Liver (tissue), 3 donors: ENCODE data around the gene PIP.
"Not testable (repeated sequence)": the region's sequence is repeated elsewhere in the genome, so short reads cannot be mapped to it uniquely, and the experiment has no call there.

Experiments
- GABPA ChIP-seq, 2 donors: IDR thresholded peaks in 1 of 2; conservative IDR thresholded peaks in 1 of 2; 2 replicates each; pipeline ENCODE4 v1.6.1; 2016; ENCODE audit warnings: antibody characterized with exemption in 2 of 2, mild to moderate bottlenecking in 1 of 2, moderate library complexity in 1 of 2
- HNF4A ChIP-seq, 2 donors: conservative IDR thresholded peaks; 2 replicates each; pipeline ENCODE4 v1.6.1; 2016; ENCODE audit warnings: antibody characterized with exemption in 2 of 2, mild to moderate bottlenecking in 2 of 2
- JUND ChIP-seq, 2 donors: IDR thresholded peaks; 2 replicates each; pipeline ENCODE4 v1.6.1; 2016; ENCODE audit warnings: antibody characterized with exemption in 2 of 2
- NR2F2 ChIP-seq: IDR thresholded peaks from 2 replicates; pipeline ENCODE4 v1.6.1; 2016; ENCODE audit warnings: antibody characterized with exemption
- RAD21 ChIP-seq, 2 donors: IDR thresholded peaks; 2 replicates each; pipeline ENCODE4 v1.6.1; 2016; ENCODE audit warnings: antibody characterized with exemption in 2 of 2, mild to moderate bottlenecking in 2 of 2
- RXRA ChIP-seq, 2 donors: IDR thresholded peaks; 2 replicates each; pipeline ENCODE4 v1.6.1; 2017 to 2018; ENCODE audit warnings: antibody characterized with exemption in 2 of 2, mild to moderate bottlenecking in 1 of 2
- SP1 ChIP-seq: IDR thresholded peaks from 2 replicates; pipeline ENCODE4 v1.6.1; 2018; ENCODE audit warnings: antibody characterized with exemption, mild to moderate bottlenecking
- TAF1 ChIP-seq: conservative IDR thresholded peaks from 2 replicates; pipeline ENCODE4 v1.6.1; 2016; ENCODE audit warnings: antibody characterized with exemption, mild to moderate bottlenecking
- YY1 ChIP-seq: IDR thresholded peaks from 2 replicates; pipeline ENCODE4 v1.6.1; 2016; ENCODE audit warnings: antibody characterized with exemption, mild to moderate bottlenecking
- TF ChIP-seq, protein P1 (sequence below): fragments of 150-350 bp; IDR thresholded peaks from 2 replicates; pipeline ENCODE4 v1.5.1; 2017; ENCODE audit warnings: improper control_type of control experiment, low read depth, low read length; ENCODE audit not compliant: missing input control
- TF ChIP-seq, protein P2 (sequence below): IDR thresholded peaks from 2 replicates; pipeline ENCODE4 v1.6.1; 2016; ENCODE audit warnings: antibody characterized with exemption
- TF ChIP-seq, protein P3 (sequence below): IDR thresholded peaks from 2 replicates; pipeline ENCODE4 v1.6.1; 2016; ENCODE audit warnings: antibody characterized with exemption, mild to moderate bottlenecking
- donor health status: healthy.
- donor health status: healthy.

- TF ChIP-seq, protein P1, sequence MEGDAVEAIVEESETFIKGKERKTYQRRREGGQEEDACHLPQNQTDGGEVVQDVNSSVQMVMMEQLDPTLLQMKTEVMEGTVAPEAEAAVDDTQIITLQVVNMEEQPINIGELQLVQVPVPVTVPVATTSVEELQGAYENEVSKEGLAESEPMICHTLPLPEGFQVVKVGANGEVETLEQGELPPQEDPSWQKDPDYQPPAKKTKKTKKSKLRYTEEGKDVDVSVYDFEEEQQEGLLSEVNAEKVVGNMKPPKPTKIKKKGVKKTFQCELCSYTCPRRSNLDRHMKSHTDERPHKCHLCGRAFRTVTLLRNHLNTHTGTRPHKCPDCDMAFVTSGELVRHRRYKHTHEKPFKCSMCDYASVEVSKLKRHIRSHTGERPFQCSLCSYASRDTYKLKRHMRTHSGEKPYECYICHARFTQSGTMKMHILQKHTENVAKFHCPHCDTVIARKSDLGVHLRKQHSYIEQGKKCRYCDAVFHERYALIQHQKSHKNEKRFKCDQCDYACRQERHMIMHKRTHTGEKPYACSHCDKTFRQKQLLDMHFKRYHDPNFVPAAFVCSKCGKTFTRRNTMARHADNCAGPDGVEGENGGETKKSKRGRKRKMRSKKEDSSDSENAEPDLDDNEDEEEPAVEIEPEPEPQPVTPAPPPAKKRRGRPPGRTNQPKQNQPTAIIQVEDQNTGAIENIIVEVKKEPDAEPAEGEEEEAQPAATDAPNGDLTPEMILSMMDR = not testable (repeated sequence)
- TF ChIP-seq, protein P2, sequence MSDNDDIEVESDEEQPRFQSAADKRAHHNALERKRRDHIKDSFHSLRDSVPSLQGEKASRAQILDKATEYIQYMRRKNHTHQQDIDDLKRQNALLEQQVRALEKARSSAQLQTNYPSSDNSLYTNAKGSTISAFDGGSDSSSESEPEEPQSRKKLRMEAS = not testable (repeated sequence)
- TF ChIP-seq NR2F2; SP1; GABPA (IDR thresholded peaks at IDR 0.05 in 1 of 2, conservative IDR thresholded peaks at IDR 0.05 in 1 of 2); HNF4A (conservative IDR thresholded peaks at IDR 0.05); RAD21 (IDR thresholded peaks at IDR 0.05); JUND (IDR thresholded peaks at IDR 0.05); YY1; TAF1; RXRA (IDR thresholded peaks at IDR 0.05): not testable (repeated sequence)
- TF ChIP-seq, protein P3, sequence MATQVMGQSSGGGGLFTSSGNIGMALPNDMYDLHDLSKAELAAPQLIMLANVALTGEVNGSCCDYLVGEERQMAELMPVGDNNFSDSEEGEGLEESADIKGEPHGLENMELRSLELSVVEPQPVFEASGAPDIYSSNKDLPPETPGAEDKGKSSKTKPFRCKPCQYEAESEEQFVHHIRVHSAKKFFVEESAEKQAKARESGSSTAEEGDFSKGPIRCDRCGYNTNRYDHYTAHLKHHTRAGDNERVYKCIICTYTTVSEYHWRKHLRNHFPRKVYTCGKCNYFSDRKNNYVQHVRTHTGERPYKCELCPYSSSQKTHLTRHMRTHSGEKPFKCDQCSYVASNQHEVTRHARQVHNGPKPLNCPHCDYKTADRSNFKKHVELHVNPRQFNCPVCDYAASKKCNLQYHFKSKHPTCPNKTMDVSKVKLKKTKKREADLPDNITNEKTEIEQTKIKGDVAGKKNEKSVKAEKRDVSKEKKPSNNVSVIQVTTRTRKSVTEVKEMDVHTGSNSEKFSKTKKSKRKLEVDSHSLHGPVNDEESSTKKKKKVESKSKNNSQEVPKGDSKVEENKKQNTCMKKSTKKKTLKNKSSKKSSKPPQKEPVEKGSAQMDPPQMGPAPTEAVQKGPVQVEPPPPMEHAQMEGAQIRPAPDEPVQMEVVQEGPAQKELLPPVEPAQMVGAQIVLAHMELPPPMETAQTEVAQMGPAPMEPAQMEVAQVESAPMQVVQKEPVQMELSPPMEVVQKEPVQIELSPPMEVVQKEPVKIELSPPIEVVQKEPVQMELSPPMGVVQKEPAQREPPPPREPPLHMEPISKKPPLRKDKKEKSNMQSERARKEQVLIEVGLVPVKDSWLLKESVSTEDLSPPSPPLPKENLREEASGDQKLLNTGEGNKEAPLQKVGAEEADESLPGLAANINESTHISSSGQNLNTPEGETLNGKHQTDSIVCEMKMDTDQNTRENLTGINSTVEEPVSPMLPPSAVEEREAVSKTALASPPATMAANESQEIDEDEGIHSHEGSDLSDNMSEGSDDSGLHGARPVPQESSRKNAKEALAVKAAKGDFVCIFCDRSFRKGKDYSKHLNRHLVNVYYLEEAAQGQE = not testable (repeated sequence)
Measured at GRCh38 chr7:143099579-143099978, 32.3 kb upstream of the PIP start.
